ENCODE results near the gene C14orf119. TPM values are rescaled to one million over a fixed set of nuclear protein-coding genes. Genes with fewer than 3 reads are reported as not detected.

Gene C14orf119
- total RNA-seq, 3 donors from 2014 or later: 29.6 to 34.4 (median 32.8) TPM

DNA sequence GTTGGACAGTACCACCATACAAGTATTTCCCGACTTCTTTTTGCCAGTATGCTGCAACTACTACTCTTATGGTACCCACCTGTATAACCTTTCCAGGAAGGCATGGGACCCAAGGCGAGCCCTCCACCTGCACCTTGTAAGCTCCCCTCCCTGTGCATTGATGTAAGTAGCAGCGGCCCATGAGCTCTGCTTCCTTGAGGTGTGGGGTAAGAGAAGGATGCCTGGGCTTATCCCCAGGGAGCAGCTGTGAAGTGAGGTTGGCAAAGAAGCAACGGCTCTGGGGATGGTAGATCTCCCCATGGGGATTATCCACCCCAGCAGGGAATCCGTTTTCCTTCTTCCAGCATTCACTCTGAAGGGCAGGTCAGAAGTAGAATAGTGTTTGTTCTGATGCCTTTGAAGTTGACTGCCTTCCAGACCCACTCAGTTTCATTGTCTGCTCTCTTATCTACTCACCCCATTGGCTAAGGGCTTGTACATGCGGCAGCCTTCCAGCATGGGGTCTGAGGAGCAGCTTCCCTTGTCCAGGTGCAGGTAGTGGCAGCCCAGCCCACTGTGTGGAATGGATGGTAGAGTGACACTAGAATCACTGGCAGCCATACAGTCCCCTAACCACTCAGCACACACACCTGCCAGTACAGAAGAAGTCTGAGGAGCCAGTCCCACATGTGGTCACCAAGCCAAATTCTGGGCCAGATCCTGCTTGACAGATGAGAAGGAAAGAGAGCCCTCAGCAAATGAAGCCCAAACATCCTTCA lies 6.1 kb downstream of the C14orf119 start:
- H3K4me3 ChIP-seq: no peak overlapping the region
- no peak for TF ChIP-seq POLR2A (IDR thresholded peaks at IDR 0.05)
- TF ChIP-seq, protein P1, sequence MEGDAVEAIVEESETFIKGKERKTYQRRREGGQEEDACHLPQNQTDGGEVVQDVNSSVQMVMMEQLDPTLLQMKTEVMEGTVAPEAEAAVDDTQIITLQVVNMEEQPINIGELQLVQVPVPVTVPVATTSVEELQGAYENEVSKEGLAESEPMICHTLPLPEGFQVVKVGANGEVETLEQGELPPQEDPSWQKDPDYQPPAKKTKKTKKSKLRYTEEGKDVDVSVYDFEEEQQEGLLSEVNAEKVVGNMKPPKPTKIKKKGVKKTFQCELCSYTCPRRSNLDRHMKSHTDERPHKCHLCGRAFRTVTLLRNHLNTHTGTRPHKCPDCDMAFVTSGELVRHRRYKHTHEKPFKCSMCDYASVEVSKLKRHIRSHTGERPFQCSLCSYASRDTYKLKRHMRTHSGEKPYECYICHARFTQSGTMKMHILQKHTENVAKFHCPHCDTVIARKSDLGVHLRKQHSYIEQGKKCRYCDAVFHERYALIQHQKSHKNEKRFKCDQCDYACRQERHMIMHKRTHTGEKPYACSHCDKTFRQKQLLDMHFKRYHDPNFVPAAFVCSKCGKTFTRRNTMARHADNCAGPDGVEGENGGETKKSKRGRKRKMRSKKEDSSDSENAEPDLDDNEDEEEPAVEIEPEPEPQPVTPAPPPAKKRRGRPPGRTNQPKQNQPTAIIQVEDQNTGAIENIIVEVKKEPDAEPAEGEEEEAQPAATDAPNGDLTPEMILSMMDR (IDR thresholded peaks at IDR 0.05): no peak
- H3K36me3 ChIP-seq: no peaks in the 10 kb centered on the region
- peaks cover 0 to 3% of the 10 kb centered on the region in 2 donors for H3K4me1 ChIP-seq
- H3K9me3 ChIP-seq: no peaks in the 10 kb centered on the region
- intact Hi-C loops (cut with DNase I; ENCODE audit: low total_unique reads): no loop called here
- no peaks in the 10 kb centered on the region for H3K27me3 ChIP-seq
- DNase-seq (ENCODE audit: low spot score in 2 of 2): no peak
- no peak overlapping the region for H3K27ac ChIP-seq

DNA sequence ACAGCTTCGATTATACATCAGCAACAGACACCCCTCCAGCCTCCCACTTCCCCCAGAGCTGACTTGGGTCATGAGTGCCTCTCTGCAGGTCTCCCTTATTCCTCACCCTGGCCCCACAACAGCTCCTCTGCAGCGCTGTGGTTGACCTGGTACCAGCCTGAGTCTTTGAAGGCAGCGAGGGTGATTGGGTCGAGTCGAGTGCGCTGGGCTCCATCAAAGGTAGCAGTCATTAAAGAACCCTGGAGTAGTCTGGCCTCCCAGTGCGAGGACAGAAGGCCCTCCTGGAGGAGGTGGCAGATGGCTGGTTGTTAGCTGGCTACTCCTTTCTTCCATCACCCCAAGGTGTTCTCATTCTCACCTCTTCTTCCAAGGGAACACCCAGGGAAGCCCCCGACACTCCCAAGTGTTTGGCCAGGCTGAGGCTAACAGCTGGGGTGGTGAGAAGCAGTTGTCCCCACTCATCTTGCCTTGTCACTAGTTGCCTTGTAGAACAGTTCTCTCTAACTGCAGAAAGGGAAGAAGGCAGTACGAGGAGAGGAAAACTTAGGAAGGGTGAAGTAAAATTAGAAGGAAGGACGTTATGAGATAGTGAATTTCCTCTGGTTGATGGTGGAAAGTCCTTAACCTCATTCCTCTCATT lies 6.8 kb downstream of the C14orf119 start:
- TF ChIP-seq POLR2AphosphoS5 (IDR thresholded peaks at IDR 0.05): no peak
- no peak for TF ChIP-seq POLR2A (IDR thresholded peaks at IDR 0.05)
- TF ChIP-seq, protein P1 (IDR thresholded peaks at IDR 0.05): no peak
- Histone ChIP-seq H3K9me3 (no peaks in the 10 kb centered on the region), H3K27ac (no peak overlapping the region), H3K36me3 (no peaks in the 10 kb centered on the region), H3K4me1 (no peaks in the 10 kb centered on the region), H3K27me3 (no peaks in the 10 kb centered on the region), H3K4me3 (no peak overlapping the region)
- intact Hi-C loops (cut with DNase I; ENCODE audit: low total_unique reads): no loop called here
- no peak for DNase-seq (ENCODE audit: low spot score in 2 of 2)

DNA sequence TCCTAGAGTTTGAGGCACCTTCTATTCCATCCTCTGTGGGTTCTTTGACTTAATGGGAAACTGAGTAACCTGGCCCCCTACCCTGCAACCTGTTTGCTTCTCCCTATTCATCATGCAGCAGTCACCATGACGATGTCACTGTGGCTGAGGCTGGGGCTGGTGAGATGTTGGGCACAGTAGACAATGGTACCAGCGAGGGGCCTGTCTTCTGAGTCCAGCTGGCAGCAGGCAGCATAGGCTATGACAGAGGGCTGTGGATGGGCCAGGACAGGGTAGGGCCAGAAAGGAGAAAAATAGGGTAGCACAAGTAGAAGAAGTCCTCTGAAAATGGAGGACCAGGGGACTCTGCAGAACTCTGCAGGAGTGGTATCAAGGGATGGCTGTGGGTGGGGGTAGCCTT lies 7.5 kb downstream of the C14orf119 start:
- intact Hi-C loops (cut with DNase I; ENCODE audit: low total_unique reads): no loop called here
- no peaks in the 10 kb centered on the region for H3K9me3 ChIP-seq
- TF ChIP-seq POLR2A (IDR thresholded peaks at IDR 0.05) (no peak), POLR2AphosphoS5 (IDR thresholded peaks at IDR 0.05) (no peak)
- TF ChIP-seq, protein P1 (IDR thresholded peaks at IDR 0.05): no peak
- DNase-seq (ENCODE audit: low spot score in 2 of 2): no peak
- H3K27me3 ChIP-seq: no peaks in the 10 kb centered on the region
- H3K36me3 ChIP-seq: no peaks in the 10 kb centered on the region
- no peaks in the 10 kb centered on the region for H3K4me1 ChIP-seq
- H3K4me3 ChIP-seq: no peak overlapping the region
- no peak overlapping the region for H3K27ac ChIP-seq

DNA sequence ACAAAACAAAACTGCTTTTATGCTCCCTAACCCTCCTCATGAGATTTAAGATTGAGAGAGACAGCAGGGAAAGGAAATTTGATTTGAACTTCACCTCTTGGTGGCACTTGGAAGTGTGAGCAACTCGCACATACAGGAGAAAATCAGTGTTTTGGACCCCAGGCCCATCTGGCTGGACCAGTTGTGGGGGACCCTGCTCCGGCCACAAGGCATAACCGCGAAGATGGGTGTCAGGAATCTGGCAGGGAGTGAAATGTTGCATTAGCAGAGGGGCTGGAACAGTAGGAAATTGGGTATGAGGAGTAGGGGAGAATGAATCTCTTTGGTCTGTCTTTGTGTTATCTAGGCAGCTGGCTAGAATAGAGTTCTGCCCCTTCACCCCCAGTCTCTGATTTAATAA lies 8.3 kb downstream of the C14orf119 start:
- Histone ChIP-seq H3K27me3 (no peaks in the 10 kb centered on the region), H3K4me3 (no peak overlapping the region), H3K4me1 (no peaks in the 10 kb centered on the region), H3K36me3 (no peaks in the 10 kb centered on the region), H3K27ac (no peak overlapping the region), H3K9me3 (no peaks in the 10 kb centered on the region)
- TF ChIP-seq, protein P1 (IDR thresholded peaks at IDR 0.05): no peak
- TF ChIP-seq POLR2AphosphoS5 (IDR thresholded peaks at IDR 0.05): no peak
- no peak for TF ChIP-seq POLR2A (IDR thresholded peaks at IDR 0.05)
- intact Hi-C loops (cut with DNase I; ENCODE audit: low total_unique reads): no loop called here
- DNase-seq (ENCODE audit: low spot score in 2 of 2): no peak

DNA sequence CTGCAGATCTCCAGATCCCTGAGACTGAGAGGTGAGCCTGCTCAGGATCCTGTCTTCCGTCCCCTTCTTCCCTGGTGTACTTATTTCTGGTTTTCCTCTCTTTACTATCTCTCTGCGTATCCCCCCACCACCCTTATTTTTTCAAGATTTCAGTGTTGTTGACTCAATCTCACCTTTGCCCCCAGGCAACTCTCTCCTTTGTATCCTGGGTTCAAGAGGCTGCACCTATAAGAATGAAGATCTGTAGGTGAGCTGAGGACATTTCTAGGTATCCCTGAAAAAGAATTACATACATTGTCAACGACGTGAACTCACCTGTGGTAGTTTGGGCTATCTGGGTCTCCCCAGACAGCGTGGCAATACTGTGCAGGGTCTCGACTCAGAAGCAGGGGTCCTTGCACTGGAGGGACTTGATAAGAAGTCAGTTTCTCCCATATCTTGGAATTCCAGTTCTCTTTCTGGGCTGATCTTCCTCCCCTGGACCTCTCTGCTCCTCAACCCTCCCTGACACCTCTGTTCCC lies 8.8 kb downstream of the C14orf119 start:
- H3K9me3 ChIP-seq: no peaks in the 10 kb centered on the region
- H3K4me3 ChIP-seq: no peak overlapping the region
- no peaks in the 10 kb centered on the region for H3K27me3 ChIP-seq
- no peak overlapping the region for H3K27ac ChIP-seq
- H3K36me3 ChIP-seq: no peaks in the 10 kb centered on the region
- intact Hi-C loops (cut with DNase I; ENCODE audit: low total_unique reads): no loop called here
- DNase-seq (ENCODE audit: low spot score in 2 of 2): no peak
- TF ChIP-seq, protein P1 (IDR thresholded peaks at IDR 0.05): no peak
- TF ChIP-seq POLR2A (IDR thresholded peaks at IDR 0.05): no peak
- TF ChIP-seq POLR2AphosphoS5 (IDR thresholded peaks at IDR 0.05): no peak
- H3K4me1 ChIP-seq: no peaks in the 10 kb centered on the region

Data from breast epithelium (tissue), 4 donors.